ENCODE results near the gene ATG10.

The ATG10 gene

GRCh38 chr5:82276800-82277612, 305.2 kb downstream of the ATG10 start:
- no peak for DNase-seq

GRCh38 chr5:82277613-82277986, 305.8 kb downstream of the ATG10 start:
- DNase-seq: no peak

GRCh38 chr5:82277987-82278710, 306.3 kb downstream of the ATG10 start, which contains the start of gene RPS23:
Gene RPS23 (minus strand): TSS chr5:82278354. CDS start chr5:82278323, 31 bp downstream.
- peak; percentile 100 for DNase-seq

GRCh38 chr5:82278711-82279370, 307.0 kb downstream of the ATG10 start:
- peak; percentile 12 for DNase-seq

DNA sequence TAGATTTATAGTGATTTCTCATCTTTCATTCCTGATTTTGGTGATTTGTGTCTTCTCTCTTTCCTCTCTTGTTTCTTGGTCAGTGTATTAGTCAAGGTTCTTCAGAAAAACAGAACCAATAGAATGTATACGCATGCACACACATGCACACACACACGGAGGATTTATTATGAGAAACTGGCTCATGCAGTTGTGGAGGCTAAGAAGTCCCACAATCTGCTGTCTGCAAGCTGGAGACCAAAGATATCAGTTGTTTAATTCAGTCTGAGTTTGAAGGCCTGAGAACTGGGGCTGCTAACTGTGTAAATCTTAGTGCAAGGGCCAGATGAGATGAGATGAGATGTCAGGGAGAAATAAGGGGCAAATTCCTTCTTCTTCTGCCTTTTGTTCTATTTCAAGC, 312.1 kb downstream of the ATG10 start:
- DNase-seq: no peak

GRCh38 chr5:82285206-82285605, 313.4 kb downstream of the ATG10 start:
- DNase-seq: no peak

- no peak for DNase-seq
These were observed 315.8 kb downstream of the ATG10 start for GRCh38 chr5:82287625-82288024.

DNA sequence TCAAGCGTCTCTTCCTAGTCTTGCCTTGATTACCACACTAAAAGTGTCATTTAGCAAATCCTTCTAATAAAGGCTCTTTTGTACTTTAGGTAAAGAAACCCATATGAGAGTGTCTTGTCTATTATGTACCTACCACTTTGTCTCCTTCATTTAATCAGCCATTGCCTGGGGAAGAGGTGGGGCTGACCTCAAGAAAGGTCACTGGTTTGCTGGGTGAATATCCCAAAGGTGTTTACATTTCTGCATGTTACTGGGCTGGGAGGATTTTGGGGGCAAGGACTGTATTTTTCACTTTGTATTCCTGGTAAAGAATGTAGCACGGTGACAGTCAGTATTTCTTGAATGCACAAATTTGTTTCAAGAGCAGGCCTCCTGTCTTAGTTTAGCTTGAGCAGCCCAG, 318.2 kb downstream of the ATG10 start:
- no peak for DNase-seq

GRCh38 chr5:82290908-82291307, 319.1 kb downstream of the ATG10 start:
- no peak for DNase-seq

GRCh38 chr5:82291420-82291819, 319.6 kb downstream of the ATG10 start:
- no peak for DNase-seq

DNA sequence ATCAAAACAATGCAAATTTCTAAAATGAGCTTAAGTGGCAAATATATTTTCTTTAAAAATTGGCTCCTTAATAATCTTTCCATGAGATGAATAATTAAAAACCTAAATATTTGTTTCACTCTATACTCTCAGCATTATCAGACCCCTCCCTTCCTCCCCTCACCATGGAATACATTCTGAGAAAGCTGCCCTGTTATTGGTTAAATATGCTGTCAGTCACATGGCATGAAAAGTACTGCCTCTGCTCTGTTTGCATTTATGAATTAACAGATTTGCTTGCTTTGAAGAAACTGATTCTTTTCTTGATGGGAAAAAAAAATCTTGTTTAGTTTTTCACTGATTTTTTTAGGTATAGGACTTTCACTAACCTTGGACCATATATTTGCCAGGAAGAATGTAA, 323.3 kb downstream of the ATG10 start:
- DNase-seq: no peak

DNA sequence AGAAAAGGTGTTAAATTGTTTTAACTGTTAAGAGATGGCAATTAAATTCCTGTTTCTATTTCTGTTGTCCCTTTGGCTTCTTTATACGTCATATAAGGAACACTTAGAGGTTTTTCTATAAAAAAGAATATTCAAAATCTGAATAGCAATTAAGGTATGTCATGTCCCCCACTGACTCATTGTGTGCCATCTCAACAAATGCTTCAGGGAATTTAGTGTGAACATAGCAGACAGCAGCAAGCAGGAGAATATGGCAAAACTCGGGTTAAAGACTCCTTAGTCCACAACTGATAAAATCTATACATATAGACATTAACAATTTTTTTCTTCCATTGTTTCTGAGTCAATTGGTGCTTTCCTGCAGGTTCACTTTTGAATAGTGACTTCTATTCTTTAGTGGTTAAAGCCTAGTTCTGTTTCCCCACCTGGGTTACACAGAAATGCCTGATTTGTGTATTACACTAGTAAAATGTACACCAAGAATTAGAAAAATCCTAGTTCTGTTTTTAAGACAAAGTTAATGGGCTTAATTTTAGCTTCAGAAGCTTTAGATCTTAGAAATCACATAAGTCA, 324.2 kb downstream of the ATG10 start:
- DNase-seq: no peak

DNA sequence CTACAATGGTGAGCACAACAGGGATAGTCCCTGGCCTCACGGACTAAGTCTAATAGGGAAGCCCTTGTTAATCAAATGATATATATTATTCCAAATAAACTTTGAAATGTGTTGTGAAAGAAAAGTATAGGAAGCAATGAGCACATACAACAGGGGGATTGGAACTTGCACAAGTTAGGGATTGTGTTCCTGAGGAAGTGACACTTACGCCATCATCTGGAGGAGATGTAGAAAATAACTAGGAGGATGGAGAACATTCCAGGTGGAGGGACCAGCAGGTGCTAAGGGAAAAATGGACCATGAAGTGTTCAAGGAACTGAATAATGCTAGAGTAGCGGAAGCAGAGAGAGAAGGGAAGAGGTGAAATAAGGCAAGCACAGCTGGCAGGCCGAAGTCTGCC, 325.1 kb downstream of the ATG10 start:
- no peak for DNase-seq

DNA sequence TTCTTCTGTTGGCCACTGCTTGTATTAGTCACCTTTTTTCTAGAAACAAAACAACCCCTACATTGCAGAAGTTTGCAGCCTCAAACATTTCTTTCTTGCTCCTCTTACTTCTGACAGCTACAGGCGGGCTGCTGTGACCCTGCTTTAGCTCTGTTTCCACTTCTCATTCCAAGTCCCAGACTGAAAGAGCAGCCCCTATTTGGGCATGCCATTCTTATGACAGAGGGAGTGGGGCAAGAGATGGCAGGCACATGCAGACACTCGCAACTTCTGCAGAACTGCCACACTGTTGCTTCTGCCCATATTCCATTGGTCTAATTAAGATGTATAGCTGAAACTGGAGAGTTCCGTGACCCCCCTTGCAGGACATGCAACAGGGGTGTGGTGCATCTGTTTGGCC, 325.9 kb downstream of the ATG10 start:
- DNase-seq: no peak

DNA sequence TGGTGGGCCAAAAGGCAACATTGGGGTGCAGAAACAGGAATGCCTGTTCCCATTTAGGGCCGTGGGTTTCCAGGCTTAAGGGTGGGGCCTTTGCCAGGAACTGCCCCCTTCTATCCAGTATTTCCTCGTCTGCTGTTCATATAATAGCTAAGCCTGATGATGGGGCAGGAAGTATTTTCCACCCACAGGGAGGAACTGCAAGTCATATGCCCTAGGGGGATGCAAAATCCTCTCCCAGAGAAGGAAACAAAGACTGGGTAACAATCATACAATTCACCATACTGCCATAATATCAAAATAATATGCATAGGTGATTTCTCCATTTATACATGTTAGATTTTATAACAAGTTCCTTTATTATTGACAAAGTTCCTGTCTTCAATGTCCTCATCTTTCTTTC, 326.8 kb downstream of the ATG10 start:
- DNase-seq: no peak

DNA sequence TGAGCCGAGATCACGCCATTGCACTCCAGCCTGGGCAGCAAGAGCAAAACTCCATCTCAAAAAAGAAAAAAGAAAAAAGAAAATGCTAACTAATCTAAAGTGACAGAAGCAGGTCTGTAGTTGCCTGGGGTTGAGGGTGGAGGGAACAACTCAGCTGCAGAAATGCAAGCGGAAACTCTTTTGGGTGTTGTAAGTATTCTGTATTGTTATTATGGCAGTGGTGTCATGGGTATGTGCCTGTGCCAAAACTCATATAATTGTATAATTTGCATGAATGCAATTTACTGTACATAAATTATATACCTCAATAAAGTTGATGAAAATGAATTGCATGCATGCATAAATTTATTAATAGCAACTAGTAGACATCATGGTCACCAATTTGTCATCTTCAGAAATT, 329.4 kb downstream of the ATG10 start:
- no peak for DNase-seq
